CD4-positive, alpha-beta T cell treated with Interleukin-15 for 4 hours (primary cell): Measurements from ENCODE around the gene SUSD3.
A peak's percentile ranks its signal among the peaks of the same experiment; 100 is the strongest.

ENCODE experiments used
- DNase-seq: peaks from one replicate; pipeline ENCODE4 v3.0.0-alpha.2; 2020; ENCODE audit warnings: low spot score

Gene SUSD3

GRCh38 chr9:93076101-93076791 lies 17.7 kb downstream of the SUSD3 start:
- DNase-seq: no peak

- DNase-seq: no peak
Observed at GRCh38 chr9:93076792-93077128, 18.3 kb downstream of the SUSD3 start.

DNA sequence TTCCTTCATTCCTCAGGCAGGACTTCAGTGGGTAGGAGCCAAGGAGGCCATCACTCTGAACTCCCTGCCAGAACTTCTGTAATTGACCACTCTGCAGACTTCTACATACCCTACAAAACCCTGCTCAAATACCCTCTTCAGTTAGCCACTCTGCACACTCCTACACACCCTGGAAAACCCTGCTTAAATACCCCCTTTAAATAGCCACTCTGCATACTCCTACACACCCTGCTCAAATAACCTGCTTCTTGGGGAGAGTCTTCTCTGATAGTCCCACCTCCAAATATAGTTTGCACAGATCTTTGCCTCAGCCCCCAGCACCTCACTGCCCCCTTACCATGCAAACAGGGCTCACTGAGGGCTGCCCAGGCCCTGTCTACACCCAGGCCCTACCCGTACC lies 18.9 kb downstream of the SUSD3 start:
- DNase-seq: no peak

- DNase-seq: no peak
Observed at GRCh38 chr9:93077811-93078210, 19.3 kb downstream of the SUSD3 start.

DNA sequence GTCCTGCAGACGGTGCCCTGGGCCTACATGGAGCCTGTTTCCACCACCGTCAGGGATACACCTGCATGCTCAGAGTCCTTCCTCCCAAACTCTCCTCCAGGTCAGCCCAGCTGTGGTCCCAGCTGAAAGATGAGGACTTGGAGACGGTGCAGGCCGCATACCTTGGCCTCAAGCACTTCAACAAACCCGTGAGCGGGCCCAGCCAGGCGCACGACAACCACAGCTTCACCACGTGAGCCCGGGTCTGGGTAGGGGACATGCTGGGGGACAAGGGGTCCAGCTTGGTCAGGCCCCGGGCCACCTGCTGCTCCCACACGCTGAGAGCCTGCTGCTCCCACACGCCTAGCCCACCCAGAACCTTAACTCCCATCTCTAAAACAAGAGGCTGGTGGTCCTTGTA lies 20.9 kb downstream of the SUSD3 start:
- no peak for DNase-seq

DNA sequence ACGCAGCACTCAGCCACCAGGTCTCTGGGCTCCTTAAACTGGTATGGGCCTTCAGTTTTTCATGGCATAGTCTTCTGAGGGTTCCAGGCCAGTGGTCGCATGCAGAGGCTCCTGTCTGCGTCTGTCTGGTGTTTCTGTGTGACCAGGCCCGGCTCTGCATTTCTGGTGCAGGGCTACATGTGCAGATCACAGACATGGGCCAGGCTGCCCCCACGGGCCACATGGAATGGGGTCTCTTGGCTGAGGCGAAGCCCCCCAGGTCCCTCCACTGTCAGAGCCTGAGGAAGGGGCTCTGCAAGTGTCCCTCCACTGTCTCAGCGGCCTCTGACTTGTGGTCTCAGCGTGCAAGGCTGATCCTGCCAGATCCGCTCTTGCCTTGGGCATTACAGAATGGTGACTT lies 21.9 kb downstream of the SUSD3 start:
- no peak for DNase-seq

DNA sequence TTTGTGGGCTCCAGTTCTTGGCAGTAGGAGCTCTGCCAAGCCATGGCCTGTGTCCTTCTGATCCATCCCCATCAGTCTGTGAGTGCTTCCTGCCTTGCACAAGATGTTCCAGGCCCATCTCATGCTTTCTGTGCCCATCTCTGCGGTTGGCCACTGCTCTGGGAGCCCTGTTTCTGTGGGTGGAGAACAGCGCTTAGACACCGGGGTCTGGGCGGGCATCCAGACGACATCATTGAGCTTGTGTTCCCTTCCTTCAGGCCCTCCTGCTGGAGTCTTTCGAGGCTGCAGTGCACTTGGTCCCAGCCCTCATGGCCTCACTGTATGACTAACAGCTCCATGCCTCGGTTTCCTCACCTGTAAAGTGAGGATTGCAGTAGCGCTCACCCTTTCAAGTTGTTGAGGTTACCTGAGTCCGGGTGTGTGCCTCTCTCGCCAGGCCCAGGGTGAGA lies 22.6 kb downstream of the SUSD3 start:
- no peak for DNase-seq

- DNase-seq: no peak
Observed at GRCh38 chr9:93081931-93082330, 23.4 kb downstream of the SUSD3 start.

- DNase-seq: no peak
Observed at GRCh38 chr9:93082841-93083411, 24.4 kb downstream of the SUSD3 start.

GRCh38 chr9:93083592-93084470 lies 25.3 kb downstream of the SUSD3 start:
- DNase-seq: peak; percentile 65

GRCh38 chr9:93084471-93084881 lies 26.0 kb downstream of the SUSD3 start:
- DNase-seq: no peak

- DNase-seq: no peak
Observed at GRCh38 chr9:93085676-93086075, 27.2 kb downstream of the SUSD3 start.

DNA sequence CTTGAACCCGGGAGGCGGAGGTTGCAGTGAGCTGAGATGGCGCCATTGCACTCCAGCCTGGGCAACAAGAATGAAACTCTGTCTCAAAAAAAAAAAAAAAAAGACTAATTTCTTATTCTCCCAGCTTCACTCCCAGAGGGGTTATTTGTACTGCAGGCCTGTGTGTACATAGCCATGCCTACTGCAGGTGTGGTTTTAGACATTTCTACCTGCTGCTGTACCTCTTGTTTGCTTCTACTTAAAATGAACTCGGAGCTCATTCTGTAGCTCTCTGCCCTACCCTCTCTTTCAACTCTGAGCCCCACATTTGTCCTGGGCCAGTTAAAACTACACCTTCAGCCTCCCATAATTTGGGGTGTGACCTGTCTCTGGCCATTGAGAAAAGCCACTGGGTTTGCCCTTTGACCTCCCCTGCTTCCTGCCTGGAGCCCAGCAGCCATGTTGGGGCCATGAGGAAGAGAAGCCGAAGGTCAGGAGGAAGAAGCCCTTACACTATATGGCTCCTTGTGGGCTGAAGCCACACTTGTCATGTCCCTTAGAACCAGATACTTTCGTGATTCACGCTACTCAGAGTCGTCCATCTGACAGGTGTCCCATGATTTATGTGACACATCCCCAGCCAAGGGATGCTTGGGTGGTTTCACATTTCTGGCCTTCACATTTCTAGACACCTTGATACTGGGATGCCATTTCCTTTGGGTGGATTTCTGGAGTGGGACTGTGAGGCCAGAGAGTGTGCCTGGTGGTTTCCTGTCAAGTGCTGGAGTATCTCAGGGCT lies 28.1 kb downstream of the SUSD3 start:
- no peak for DNase-seq

GRCh38 chr9:93087971-93088655 lies 29.6 kb downstream of the SUSD3 start:
- DNase-seq: no peak

DNA sequence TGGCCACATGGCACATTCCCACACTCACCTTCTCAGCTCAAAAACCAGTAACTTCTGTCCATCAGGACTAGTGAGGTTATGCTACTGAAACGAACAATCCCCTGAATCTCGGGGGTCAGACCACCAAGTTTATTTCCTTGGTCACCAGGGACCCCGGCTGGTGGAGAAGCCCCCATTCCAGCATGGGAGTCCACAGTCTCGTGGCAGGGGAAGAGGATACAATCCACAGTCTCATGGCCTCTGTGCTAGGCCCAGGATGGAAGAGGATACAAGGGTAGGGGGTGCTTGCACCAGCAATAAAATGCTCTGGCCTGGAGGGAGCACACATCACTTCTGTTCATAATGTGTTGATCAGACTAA lies 30.1 kb downstream of the SUSD3 start:
- no peak for DNase-seq

DNA sequence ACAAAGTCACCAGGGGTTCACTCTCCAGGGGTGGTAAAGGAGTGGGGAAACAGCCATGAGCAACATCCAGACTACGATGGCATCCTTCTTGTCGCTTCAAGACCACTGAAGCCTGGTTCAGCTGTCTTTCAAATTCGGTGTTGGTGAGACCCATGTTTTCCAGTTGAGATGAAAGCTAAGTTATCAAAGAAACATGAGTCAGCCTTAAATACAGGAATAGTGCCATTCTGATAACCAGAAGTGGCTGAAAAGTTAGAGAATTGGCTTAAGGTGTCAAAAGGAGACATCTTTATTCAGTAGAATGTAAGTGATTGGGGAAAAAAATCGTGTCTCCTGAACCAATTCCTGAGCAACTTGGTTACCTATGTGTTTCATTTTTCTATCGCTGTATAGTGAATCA lies 30.5 kb downstream of the SUSD3 start:
- DNase-seq: no peak

- no peak for DNase-seq
Observed at GRCh38 chr9:93089481-93089991, 31.0 kb downstream of the SUSD3 start.

- no peak for DNase-seq
Observed at GRCh38 chr9:93090091-93090655, 31.7 kb downstream of the SUSD3 start.

- DNase-seq: no peak
Observed at GRCh38 chr9:93091056-93091452, 32.6 kb downstream of the SUSD3 start.

- peak; percentile 67 for DNase-seq
Observed at GRCh38 chr9:93091453-93092081, 33.1 kb downstream of the SUSD3 start.
